MV-4-11 (cell line): ENCODE measurements around the gene C16orf96.
A peak's percentile ranks its signal among the peaks of the same experiment; 100 is the strongest.

ENCODE experiments used
- DNase-seq: peaks from one replicate; lab custom pipeline; 2025; lab: John Stamatoyannopoulos, UW

The C16orf96 gene

DNA sequence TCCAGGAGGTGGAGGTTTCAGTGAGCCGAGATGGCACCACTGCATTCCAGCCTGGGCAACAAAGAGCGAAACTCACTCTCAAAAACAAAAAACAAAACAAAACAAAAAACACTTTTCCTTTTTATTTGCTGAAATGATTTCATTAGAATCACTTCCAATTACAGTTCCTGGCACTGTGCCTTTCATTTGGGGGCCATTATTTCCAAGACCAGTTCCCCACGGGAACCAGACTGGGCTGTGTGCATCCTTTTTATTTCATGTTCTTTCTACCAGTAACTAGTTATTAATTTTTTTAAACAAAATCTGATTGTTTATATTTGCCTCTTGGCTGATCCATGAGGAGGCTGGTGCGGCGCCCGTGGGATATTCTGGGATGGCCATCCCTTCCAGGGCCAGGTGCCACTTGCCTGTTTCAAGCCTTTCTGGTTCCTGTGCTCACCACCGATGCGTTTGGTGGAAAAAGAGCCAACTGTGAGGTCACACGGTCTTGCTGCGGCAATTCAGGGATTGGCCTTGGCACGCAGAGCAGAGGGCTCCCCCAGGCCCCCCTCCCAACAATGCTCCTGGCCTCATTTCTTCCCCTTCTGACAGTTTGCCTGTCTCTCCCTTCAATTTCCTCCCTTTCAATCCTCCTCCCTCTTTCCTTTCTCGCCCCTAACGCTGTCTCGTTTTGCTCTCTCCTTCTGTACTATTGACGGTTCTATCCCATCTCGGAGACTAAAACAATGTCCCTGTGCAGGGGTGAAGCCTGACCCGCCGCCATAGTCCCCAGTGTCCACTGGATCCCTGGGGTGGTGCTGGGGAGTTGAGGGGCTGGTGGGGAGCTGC lies 45.1 kb downstream of the C16orf96 start:
- no peak for DNase-seq

DNA sequence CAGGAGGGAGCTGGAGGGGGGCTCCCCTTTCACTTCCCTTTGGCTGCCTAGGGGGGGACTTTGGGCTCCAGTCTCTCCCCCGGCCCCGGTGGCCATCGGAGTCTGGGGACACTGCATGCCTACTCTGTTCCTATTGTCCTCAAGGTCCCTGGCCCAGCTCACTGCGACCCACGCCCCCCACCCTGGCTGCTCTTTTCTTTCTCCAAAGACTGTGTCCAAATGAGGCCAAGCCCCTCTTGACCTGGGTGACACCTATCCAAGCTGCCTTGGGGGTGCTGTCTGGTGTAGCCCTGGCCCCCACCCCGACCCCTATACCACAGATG lies 45.7 kb downstream of the C16orf96 start:
- DNase-seq: no peak

DNA sequence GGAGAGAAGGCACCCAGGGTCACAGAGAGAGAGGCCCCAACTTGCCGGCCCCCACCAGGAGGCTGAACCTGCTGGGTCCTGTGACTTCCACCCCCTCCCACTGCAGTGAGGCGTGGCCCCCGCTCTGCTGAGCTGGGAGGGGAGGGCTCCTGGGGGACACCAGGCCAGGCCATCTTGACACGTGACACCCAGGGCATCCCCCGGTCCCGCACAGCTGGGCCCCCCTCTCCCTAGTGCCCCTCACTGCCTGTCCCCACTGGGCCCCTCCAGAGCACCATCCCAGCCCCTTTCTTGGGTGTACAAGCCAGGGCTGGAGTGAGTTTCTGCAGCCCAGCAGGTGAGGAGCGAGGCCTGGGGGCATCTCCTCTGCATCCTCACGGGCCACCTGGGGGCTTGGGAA lies 46.2 kb downstream of the C16orf96 start:
- DNase-seq: no peak

- no peak for DNase-seq
Observed at GRCh38 chr16:4603624-4604170, 47.6 kb downstream of the C16orf96 start.

DNA sequence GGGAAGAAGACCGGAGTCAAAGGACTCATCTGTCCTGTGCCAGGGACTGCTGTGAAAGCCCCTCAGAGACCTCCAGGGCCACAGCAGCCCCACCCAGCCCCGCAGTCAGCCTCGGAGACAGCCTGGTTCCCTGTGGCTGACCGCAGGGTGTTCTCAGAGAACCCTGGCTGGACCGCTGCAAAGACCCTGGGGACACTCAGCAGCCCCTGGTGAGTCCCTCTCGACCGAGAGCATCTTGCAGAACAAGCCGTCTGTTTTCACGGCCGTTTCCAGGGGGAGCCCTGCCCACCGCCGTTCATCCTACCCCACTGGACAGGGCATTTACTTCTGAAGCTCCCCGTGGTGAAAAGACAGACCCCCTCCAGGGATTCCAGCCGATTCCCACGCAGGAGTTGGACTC lies 48.3 kb downstream of the C16orf96 start:
- no peak for DNase-seq

GRCh38 chr16:4606354-4606753 lies 50.2 kb downstream of the C16orf96 start:
- DNase-seq: no peak

GRCh38 chr16:4607841-4608703 lies 51.9 kb downstream of the C16orf96 start:
- DNase-seq: no peak

DNA sequence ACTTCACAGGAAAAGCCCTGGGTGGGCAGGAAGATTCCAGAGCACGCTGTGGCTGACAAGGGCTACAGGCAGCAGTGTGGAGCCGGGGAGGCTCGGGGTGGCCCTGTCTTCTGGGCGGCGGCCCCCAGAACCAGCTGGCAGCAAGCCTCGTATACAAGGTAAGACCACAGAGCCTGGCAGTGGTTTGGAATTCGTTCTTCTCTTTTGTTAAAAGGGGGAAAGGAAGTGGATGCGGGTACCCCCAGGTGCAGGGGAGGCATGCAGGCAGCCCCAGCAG lies 52.5 kb downstream of the C16orf96 start:
- DNase-seq: no peak

DNA sequence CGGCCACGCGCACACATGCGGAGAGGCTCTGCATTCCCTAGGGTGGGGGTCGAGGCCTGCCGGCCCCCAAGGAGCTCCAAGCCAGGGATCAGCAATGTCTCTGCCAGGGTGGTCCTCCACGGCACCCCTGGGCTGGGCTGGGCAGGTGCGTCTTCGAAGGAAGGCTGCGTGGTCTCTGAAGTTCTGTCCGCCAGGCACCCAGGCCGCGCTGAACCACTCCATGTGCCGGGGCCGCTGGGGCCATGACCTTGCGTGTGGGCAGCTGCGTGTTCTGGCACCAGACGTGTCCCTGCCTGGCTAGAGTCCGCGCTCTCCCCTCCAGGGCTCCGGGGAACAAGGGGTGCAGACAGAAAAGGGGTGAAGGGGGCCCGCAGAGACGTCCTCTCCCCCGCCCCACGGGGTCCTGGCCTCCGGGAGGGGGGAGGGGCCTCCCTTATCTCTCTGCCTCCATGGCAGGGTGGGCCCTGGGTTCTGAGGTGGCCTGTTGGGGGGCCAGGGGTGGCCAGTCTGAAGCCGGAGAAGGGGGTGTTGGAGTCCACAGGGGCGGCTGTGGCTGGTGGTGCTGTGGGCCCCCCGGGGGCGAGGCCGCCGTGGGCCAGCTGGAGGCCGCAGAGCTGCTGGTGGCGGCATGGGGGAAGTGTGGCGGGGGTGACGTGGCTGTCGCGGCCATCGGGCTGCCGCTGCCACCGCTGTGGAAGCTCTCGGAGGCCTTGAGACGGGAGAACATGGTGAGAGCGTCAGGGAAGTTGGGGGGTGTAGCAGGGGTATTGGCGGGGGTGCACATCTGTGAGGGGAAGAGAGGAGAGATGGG lies 53.3 kb downstream of the C16orf96 start:
- no peak for DNase-seq

- no peak for DNase-seq
Observed at GRCh38 chr16:4610011-4611005, 54.2 kb downstream of the C16orf96 start.

GRCh38 chr16:4611337-4612021 lies 55.3 kb downstream of the C16orf96 start:
- no peak for DNase-seq

GRCh38 chr16:4612474-4612931 lies 56.4 kb downstream of the C16orf96 start:
- DNase-seq: no peak

DNA sequence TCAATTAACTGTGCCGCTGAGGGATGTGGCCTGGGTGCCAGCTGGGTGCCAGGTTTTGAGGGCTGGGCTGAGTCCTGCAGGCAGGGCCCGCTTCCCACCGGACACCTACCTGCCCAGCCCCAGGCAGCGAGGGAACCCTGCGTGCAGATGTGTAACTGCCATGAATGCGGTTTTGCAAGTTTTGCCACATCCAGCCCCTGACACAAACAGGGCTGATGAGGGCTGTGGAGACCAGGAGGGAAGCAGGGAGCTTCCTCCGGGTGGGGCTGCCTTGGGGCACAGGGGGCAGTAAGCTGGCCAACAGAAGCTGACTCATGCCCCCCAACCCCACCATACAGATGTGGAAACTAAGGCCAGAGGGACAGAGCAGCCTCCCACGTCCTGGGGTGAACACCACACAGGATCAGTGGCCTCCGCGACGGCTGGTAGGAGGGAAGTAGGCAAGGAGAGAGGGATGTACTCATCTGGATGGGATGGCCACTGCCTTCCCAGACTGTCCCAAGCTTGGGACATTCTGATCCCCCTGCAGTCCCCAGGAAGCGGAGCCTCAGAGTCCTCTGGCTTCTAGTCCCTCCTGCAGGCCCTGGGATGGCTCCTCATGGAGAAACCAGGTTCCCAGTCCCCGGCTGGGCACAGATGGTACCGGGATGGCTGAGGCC lies 57.0 kb downstream of the C16orf96 start:
- DNase-seq: peak; percentile 53

GRCh38 chr16:4613636-4614570 lies 57.8 kb downstream of the C16orf96 start:
- DNase-seq: peak; percentile 15

- DNase-seq: peak; percentile 75
Observed at GRCh38 chr16:4614571-4615383, 58.6 kb downstream of the C16orf96 start, which contains the start of gene UBALD1. Gene UBALD1, minus strand, starts transcription at chr16:4614888. Its CDS starts 91 bp downstream, at chr16:4614797.

- DNase-seq: no peak
Observed at GRCh38 chr16:4615384-4616046, 59.4 kb downstream of the C16orf96 start.
